GM21723 (cell line): ENCODE results near the gene FBXL4.
"Not testable (repeated sequence)": the region's sequence is repeated elsewhere in the genome, so short reads cannot be mapped to it uniquely, and the experiment has no call there.

Source experiments
- ATAC-seq: cut with Tn5 transposase; IDR thresholded peaks from one replicate; pipeline ENCODE4 v1.9.1; 2021; ENCODE audit warnings: mild to moderate bottlenecking, moderate library complexity; ENCODE audit not compliant: unreplicated experiment

FBXL4 gene

GRCh38 chr6:98946266-98946878 is 1.4 kb downstream of the FBXL4 start:
- ATAC-seq: no peak

GRCh38 chr6:98945311-98946115 is 2.2 kb downstream of the FBXL4 start:
- no peak for ATAC-seq

DNA sequence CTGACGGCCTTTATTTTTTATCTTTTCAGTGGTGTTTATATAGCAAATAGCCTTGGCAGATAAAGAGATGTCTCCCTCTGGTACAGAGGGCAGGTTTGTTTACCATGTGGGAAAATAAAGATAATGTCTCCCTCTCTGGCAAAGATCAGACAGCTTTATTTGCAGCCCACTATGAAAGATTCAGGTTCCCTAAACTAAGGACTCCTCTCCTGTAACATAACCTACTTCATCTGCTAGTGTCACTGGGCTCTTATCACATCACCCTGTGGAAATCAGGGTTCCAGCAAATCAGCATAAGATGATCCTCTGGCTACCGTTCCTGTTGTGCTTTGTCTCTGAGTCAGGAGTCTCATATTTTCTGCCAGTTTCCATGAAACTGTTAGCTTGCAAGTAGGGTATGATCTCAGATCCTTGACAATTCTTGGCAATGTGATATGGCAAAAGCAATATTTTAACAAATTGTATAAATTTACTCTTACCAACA is 3.1 kb downstream of the FBXL4 start:
- no peak for ATAC-seq

- no peak for ATAC-seq
Observed at GRCh38 chr6:98944168-98944567, 3.6 kb downstream of the FBXL4 start.

GRCh38 chr6:98942263-98942803 is 5.4 kb downstream of the FBXL4 start:
- ATAC-seq: no peak

DNA sequence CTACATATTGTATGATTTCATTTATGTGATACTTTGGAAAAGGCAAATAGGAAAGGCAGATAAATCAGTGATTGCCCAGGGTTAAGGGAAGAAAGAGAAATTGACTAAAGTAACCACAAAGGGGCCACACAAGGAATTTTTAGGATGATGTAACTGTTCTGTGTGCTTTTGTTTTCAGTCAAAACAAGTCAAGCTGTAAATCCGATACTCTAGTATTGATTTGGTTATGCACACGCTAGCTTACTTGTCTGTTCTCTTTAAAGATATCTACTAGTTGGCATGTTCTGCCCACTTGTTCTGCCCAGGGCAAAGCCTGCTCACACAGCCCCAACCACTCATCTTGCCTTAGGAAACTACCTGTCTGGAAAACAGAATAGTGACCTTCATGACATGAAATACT is 6.4 kb downstream of the FBXL4 start:
- no peak for ATAC-seq

DNA sequence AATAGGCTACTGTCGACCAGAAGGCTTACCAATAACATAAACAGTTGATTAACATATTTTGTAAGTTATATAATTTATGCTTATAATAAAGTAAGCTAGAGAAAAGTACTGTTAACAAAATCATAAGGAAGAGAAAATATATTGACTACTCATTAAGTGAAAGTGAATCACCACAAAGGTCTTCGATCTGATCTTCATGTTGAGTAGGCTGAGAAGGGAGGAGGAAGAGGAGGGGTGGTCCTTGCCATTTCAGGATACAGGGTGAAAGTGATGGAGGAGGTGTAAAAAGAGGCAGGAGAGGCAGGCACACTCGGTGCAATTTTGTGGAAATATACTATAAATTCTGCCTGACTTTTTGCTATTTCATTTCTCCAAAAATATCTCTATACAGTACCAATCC is 10.4 kb downstream of the FBXL4 start:
- ATAC-seq: no peak

DNA sequence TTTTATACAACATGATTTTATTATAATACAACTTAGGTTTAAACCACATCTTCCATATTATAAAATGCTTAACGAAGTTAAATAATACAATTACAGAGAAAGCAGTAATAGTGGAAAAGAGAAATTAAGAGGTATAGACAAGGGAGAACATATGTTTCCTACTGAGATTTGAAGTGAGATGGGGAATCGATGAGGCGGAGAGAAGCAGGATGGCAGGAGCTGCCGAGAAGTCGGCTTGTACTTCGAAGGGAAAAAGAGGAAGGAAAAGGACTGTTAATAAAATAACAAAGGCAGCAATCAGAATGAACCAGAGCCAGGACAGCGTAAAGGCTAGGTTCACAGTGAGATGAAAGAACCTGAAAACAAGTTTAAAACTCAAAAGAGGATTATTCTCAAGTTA is 15.4 kb downstream of the FBXL4 start:
- ATAC-seq: no peak

GRCh38 chr6:98931696-98932095 is 16.1 kb downstream of the FBXL4 start:
- no peak for ATAC-seq

GRCh38 chr6:98929498-98930060 is 18.2 kb downstream of the FBXL4 start:
- ATAC-seq: no peak

- no peak for ATAC-seq
Observed at GRCh38 chr6:98928688-98929087, 19.1 kb downstream of the FBXL4 start.

- ATAC-seq: no peak
Observed at GRCh38 chr6:98927534-98927933, 20.2 kb downstream of the FBXL4 start.

DNA sequence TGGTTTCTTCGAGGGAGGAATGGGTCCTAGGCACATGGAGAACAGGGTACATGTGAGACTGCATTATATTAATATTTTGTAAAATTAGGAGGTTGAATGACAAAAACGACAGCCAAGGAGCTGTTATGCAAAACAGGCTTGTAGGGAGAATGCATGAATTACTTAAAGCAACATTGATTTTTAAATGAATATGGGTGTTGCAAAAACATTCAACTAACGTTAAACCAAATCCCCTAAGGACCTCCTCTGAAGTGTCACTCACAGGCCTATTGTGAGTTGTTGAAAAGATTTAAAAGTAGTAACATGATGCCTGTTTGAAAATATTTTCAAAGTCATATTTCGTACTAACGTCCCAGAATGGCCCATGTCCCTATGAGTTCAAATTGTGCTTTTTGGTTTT is 21.9 kb downstream of the FBXL4 start:
- no peak for ATAC-seq

DNA sequence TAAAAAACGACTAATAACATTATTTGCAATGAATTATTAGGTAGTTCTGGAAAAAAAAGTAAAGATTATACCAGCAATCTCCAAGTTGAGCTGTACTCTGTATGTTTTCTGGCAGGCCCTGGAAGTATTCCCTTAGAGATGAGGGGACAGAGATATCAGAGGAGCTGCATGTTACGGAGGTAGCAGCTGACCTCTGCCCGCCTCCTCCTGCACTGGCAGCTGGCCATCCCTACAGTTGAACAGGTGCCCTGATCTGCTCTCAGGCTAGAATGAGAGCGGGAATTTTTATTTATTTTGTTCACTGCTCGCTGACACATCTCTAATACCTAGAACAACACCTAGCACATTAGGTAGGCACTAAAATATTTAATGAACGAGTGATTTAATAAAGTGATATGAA is 23.1 kb downstream of the FBXL4 start:
- ATAC-seq: no peak

GRCh38 chr6:98920904-98921431 is 26.8 kb downstream of the FBXL4 start:
- ATAC-seq: peak; percentile 86

DNA sequence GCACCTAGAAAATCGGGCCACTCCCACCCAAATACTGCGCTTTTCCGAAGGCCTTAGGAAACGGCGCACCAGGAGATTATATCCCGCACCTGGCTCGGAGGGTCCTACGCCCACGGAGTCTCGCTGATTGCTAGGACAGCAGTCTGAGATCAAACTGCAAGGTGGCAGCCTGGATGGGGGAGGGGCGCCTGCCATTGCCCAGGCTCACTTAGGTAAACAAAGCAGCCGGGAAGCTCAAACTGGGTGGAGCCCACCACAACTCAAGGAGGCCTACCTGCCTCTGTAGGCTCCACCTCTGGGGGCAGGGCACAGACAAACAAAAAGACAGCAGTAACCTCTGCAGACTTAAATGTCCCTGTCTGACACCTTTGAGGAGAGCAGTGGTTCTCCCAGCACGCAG is 36.8 kb downstream of the FBXL4 start:
- ATAC-seq: not testable (repeated sequence)

DNA sequence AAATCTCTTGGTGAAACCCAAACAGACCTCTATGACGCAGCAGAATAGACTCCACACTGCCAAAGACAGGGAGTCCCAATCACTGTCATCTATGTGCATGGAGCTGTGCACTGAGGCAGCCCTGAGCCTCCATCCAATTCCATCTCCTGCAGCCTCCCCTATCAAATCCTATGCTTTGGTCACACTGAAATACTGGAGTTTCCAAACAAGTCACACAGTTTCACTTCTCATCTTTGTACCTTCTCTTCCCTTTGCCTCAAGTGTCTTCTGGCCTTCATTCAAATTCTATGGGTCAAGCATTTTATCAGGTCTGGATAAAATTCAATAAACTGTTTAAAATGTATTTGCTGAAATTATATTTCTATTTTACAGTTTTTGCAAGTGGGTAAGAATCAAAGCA is 38.5 kb downstream of the FBXL4 start:
- no peak for ATAC-seq

DNA sequence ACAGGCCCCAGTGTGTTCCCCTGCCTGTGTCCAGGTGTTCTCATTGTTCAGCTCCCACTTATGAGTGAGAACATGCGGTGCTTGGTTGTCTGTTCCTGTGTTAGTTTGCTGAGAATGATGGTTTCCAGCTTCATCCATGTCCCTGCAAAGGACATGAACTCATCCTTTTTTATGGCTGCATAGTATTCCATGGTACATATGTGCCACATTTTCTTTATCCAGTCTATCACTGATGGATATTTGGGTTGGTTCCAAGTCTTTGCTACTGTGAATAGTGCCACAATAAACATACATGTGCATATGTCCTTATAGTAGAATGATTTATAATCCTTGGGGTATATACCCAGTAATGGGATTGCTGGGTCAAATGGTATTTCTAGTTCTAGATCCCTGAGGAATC is 41.4 kb downstream of the FBXL4 start:
- not testable (repeated sequence) for ATAC-seq

GRCh38 chr6:98905759-98906158 is 42.0 kb downstream of the FBXL4 start:
- no peak for ATAC-seq

DNA sequence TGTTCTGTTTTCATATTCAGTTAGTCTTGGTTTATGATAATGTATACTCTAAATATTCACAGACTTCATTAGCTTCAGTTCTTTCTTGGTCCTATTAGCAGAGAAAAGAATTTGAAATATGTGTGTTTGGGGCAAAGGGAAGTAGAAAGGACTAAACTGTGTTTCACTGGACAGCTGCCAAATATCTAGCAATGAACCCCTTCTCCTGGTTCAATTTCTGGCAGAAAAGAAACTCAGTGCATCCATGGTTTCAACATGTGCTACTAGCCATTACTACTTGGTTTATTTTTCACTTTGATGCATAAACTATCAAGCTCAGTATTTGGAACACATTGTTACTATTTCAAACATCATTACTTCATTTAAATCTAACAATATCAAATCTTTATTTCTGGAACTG is 43.6 kb downstream of the FBXL4 start:
- no peak for ATAC-seq

DNA sequence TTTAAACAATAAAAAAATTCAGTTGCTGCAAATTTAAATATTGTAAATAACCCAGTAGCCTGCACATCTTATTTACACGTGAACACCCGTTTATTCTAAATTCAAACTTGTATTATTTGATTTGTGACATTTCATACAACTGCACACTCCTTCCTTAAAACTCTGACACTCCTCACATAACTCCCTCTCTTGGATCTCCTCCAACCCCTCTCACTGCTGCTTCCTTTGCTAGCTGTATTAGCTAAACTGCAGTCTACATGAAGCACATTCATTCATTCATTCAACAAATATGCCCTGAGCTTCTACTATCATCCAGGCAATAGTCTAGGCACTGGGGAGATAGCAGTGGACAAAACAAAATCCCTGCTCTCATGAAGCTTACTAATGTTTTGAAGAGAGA is 47.0 kb downstream of the FBXL4 start:
- ATAC-seq: no peak

GRCh38 chr6:98894810-98895209 is 52.9 kb downstream of the FBXL4 start:
- ATAC-seq: no peak
